Measurements from ENCODE around the gene LORICRIN. TPM values are rescaled to one million over a fixed set of nuclear protein-coding genes. Genes with fewer than 3 reads are reported as not detected.

The LORICRIN gene
- total RNA-seq, 4 donors from 2014 or later, result not detected

GRCh38 chr1:153261281-153262069 lies 2.0 kb downstream of the LORICRIN start:
- 2% methylated on average over 25 of the region's 80 CpGs for WGBS
- intact Hi-C loops (cut with DNase I), result no loop called here
- Histone ChIP-seq H3K4me3 (peak overlapping the region; percentile 50 to 63 (median 56)), H3K36me3 (no peaks in the 10 kb centered on the region), H3K4me1 (peaks cover 10 to 23% (median 19%) of the 10 kb centered on the region in 4 donors), H3K9me3 (no peaks in the 10 kb centered on the region), H3K27ac (replicated peaks in 1 of 4) (no peak overlapping the region), H3K27me3 (peaks cover 0 to 70% (median 36%) of the 10 kb centered on the region in 4 donors)
- TF ChIP-seq, protein P1, sequence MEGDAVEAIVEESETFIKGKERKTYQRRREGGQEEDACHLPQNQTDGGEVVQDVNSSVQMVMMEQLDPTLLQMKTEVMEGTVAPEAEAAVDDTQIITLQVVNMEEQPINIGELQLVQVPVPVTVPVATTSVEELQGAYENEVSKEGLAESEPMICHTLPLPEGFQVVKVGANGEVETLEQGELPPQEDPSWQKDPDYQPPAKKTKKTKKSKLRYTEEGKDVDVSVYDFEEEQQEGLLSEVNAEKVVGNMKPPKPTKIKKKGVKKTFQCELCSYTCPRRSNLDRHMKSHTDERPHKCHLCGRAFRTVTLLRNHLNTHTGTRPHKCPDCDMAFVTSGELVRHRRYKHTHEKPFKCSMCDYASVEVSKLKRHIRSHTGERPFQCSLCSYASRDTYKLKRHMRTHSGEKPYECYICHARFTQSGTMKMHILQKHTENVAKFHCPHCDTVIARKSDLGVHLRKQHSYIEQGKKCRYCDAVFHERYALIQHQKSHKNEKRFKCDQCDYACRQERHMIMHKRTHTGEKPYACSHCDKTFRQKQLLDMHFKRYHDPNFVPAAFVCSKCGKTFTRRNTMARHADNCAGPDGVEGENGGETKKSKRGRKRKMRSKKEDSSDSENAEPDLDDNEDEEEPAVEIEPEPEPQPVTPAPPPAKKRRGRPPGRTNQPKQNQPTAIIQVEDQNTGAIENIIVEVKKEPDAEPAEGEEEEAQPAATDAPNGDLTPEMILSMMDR (IDR thresholded peaks at IDR 0.05), result no peak
- DNase-seq (ENCODE audit: extremely low spot score), result peak; percentile 91

DNA sequence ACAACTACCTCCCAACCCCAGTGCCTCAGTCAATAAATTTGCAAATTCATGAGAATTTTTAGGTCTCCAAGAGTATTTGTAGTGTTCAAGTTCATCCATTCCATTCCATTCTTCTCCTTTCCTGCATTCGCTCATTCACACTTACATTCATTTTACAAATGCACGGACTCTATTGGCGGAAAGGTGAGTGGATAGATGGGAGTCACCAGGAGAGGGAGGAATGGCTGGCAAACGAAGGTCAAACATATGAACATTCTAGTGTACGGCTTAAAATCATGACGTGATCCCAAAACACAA lies 2.5 kb downstream of the LORICRIN start:
- peaks cover 0 to 75% (median 36%) of the 10 kb centered on the region in 4 donors for H3K27me3 ChIP-seq
- H3K9me3 ChIP-seq, result no peaks in the 10 kb centered on the region
- 43% methylated on average over 6 of the region's 6 CpGs for WGBS
- H3K27ac ChIP-seq (replicated peaks in 1 of 4), result no peak overlapping the region
- TF ChIP-seq POLR2AphosphoS5 (IDR thresholded peaks at IDR 0.05), result no peak
- TF ChIP-seq EP300 (IDR thresholded peaks at IDR 0.05), result no peak
- TF ChIP-seq, protein P1 (IDR thresholded peaks at IDR 0.05), result no peak
- H3K36me3 ChIP-seq, result no peaks in the 10 kb centered on the region
- intact Hi-C loops (cut with DNase I), result no loop called here
- no peak for DNase-seq (ENCODE audit: extremely low spot score)
- H3K4me1 ChIP-seq, result peaks cover 10 to 23% (median 19%) of the 10 kb centered on the region in 4 donors
- peak overlapping the region; percentile 50 to 63 (median 56) for H3K4me3 ChIP-seq

DNA sequence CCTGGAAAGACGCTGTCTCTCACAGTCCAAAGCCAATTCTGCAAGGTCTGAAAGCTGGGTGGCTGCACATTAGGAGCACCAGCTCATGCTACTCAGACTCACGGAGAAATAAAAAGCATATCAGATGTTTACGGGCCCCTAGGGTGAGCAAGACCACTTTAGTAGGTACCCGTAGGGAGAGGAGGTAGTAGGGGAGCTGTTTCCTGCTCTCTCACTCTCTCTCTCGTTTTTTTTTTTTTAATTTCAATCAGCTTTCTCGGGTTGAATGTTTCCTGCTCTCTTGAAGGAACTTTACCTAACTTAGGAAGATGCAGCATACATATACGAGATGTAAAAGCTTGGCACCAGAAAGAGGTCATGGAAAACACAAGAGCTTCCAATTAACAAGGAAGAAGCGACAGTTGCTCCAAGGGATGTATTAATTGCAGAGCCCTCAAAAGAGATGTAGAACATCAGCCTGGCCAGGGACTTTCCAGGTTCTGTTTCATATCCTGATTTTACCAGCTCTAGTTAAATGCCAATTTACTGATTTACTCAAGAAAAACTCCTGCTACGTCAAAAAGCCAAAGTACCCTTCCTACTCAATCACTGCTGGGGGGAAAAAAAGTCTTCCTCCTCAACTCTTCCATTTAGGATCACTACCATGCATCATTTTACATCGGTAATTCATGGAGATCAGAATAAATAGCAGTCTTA lies 3.1 kb downstream of the LORICRIN start:
- intact Hi-C loops (cut with DNase I), result no loop called here
- Histone ChIP-seq H3K27me3 (peaks cover 0 to 81% (median 36%) of the 10 kb centered on the region in 4 donors), H3K9me3 (no peaks in the 10 kb centered on the region), H3K4me3 (no peak overlapping the region), H3K27ac (replicated peaks in 1 of 4) (no peak overlapping the region), H3K36me3 (no peaks in the 10 kb centered on the region), H3K4me1 (peaks cover 10 to 23% (median 19%) of the 10 kb centered on the region in 4 donors)
- DNase-seq (ENCODE audit: extremely low spot score), result no peak
- WGBS, result 53% methylated on average over 10 of the region's 10 CpGs
- no peak for TF ChIP-seq POLR2AphosphoS5 (IDR thresholded peaks at IDR 0.05)
- no peak for TF ChIP-seq EP300 (IDR thresholded peaks at IDR 0.05)
- TF ChIP-seq POLR2A (IDR thresholded peaks at IDR 0.05; ENCODE audit: low read depth), result no peak
- TF ChIP-seq, protein P1 (IDR thresholded peaks at IDR 0.05), result no peak

- peaks cover 0 to 74% (median 34%) of the 10 kb centered on the region in 4 donors for H3K27me3 ChIP-seq
- no peaks in the 10 kb centered on the region for H3K9me3 ChIP-seq
- no peak overlapping the region for H3K4me3 ChIP-seq
- no peak for DNase-seq (ENCODE audit: extremely low spot score)
- H3K36me3 ChIP-seq, result no peaks in the 10 kb centered on the region
- H3K27ac ChIP-seq (replicated peaks in 1 of 4), result no peak overlapping the region
- no peak for TF ChIP-seq EP300 (IDR thresholded peaks at IDR 0.05)
- TF ChIP-seq, protein P1 (IDR thresholded peaks at IDR 0.05), result peak in 1 of 3 experiments; percentile 2
- WGBS, result 85% methylated on average over 1 of the region's 1 CpG
- peaks cover 10 to 23% (median 19%) of the 10 kb centered on the region in 4 donors for H3K4me1 ChIP-seq
- intact Hi-C loops (cut with DNase I), result no loop called here
Observed at GRCh38 chr1:153265457-153265856, 6.0 kb downstream of the LORICRIN start.
